ENCODE results near the gene DHODH.

DHODH gene

DNA sequence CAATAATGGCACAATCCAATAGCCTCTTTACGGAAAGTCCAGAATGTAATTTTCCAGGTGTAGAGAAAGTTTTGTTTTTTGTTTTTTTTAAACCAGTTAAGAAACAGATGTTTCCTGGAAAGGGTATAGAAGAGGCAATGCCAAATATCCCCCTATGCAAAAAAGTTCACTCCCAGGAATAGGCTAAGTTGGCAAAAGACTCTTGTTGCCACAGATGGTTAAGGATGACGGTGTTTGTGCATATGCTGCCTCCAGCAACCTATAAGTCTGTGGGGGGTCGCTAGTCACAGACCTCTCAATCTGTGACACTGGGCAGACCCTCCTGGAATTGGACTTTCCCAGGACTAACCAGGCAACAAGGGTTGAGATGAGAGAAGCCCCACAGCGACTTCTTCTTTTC is 24.9 kb downstream of the DHODH start:
- TF ChIP-seq SIN3A (IDR thresholded peaks at IDR 0.05; ENCODE audit: borderline replicate concordance, insufficient read depth, low read length), result no peak
- TF ChIP-seq POLR2AphosphoS5 (IDR thresholded peaks at IDR 0.05; ENCODE audit: low read depth, low read length), result no peak
- no peak for TF ChIP-seq REST (IDR thresholded peaks at IDR 0.05; ENCODE audit: insufficient read depth in 1 of 2, low read depth in 2 of 2, low read length in 2 of 2)
- TF ChIP-seq TAF1 (IDR thresholded peaks at IDR 0.05; ENCODE audit: borderline replicate concordance, insufficient read depth, low read length), result no peak
- TF ChIP-seq FOXP2 (optimal IDR thresholded peaks at IDR 0.05; ENCODE audit: borderline replicate concordance, extremely low read depth, extremely low read length, insufficient read depth), result no peak

DNA sequence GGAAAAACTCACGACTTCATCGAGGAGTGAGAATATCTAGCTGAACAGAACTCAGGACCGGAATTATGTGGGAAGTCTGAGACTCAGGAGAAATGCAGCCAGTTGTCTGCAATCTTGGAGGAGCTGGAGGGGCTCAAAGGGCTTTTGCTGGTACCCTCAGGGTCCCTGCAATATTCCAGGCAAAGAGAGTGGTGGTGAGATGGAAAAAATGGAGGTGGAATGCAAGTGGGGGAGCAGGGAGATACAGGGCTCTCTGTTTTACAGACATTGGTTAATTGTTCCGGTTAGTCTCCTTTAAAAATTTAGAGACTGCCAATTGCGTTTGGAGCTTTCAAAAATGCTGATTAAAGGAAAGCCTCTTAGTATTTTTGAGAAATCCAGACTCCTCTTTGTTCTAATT is 27.6 kb downstream of the DHODH start:
- TF ChIP-seq FOXP2 (optimal IDR thresholded peaks at IDR 0.05; ENCODE audit: borderline replicate concordance, extremely low read depth, extremely low read length, insufficient read depth) (no peak), TAF1 (IDR thresholded peaks at IDR 0.05; ENCODE audit: borderline replicate concordance, insufficient read depth, low read length) (no peak), SIN3A (IDR thresholded peaks at IDR 0.05; ENCODE audit: borderline replicate concordance, insufficient read depth, low read length) (no peak), POLR2AphosphoS5 (IDR thresholded peaks at IDR 0.05; ENCODE audit: low read depth, low read length) (no peak), REST (IDR thresholded peaks at IDR 0.05; ENCODE audit: insufficient read depth in 1 of 2, low read depth in 2 of 2, low read length in 2 of 2) (no peak)

DNA sequence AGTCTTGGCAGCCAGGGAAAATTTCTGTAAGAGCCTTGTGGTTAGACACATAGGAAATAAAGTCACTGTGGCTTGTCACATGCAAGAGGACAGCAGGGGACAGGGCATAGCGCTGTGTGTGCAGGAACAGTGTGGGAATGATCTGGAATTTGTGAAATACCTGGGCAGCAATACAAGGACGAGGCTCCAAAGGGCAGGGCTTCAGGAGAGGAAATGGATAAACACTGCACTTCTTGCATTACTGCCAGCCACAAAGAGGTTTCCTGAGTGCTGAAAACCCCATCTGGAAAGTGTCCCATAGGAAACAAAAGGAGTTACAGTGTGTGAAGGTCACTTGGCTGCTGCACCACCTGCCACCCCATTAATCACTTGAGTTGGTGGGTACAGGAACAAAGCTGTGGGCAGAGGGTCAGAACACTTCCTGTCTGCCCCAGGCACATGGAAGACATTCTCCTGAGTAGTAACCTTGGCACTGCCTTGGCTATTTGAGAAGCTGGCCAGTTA is 33.7 kb downstream of the DHODH start:
- TF ChIP-seq FOXP2 (optimal IDR thresholded peaks at IDR 0.05; ENCODE audit: borderline replicate concordance, extremely low read depth, extremely low read length, insufficient read depth), result no peak
- no peak for TF ChIP-seq SIN3A (IDR thresholded peaks at IDR 0.05; ENCODE audit: borderline replicate concordance, insufficient read depth, low read length)
- TF ChIP-seq REST (IDR thresholded peaks at IDR 0.05; ENCODE audit: insufficient read depth in 1 of 2, low read depth in 2 of 2, low read length in 2 of 2), result no peak
- TF ChIP-seq TAF1 (IDR thresholded peaks at IDR 0.05; ENCODE audit: borderline replicate concordance, insufficient read depth, low read length), result no peak
- no peak for TF ChIP-seq POLR2AphosphoS5 (IDR thresholded peaks at IDR 0.05; ENCODE audit: low read depth, low read length)

GRCh38 chr16:72043058-72043457 is 34.5 kb downstream of the DHODH start:
- TF ChIP-seq SIN3A (IDR thresholded peaks at IDR 0.05; ENCODE audit: borderline replicate concordance, insufficient read depth, low read length), result no peak
- no peak for TF ChIP-seq TAF1 (IDR thresholded peaks at IDR 0.05; ENCODE audit: borderline replicate concordance, insufficient read depth, low read length)
- no peak for TF ChIP-seq FOXP2 (optimal IDR thresholded peaks at IDR 0.05; ENCODE audit: borderline replicate concordance, extremely low read depth, extremely low read length, insufficient read depth)
- no peak for TF ChIP-seq REST (IDR thresholded peaks at IDR 0.05; ENCODE audit: insufficient read depth in 1 of 2, low read depth in 2 of 2, low read length in 2 of 2)
- no peak for TF ChIP-seq POLR2AphosphoS5 (IDR thresholded peaks at IDR 0.05; ENCODE audit: low read depth, low read length)

DNA sequence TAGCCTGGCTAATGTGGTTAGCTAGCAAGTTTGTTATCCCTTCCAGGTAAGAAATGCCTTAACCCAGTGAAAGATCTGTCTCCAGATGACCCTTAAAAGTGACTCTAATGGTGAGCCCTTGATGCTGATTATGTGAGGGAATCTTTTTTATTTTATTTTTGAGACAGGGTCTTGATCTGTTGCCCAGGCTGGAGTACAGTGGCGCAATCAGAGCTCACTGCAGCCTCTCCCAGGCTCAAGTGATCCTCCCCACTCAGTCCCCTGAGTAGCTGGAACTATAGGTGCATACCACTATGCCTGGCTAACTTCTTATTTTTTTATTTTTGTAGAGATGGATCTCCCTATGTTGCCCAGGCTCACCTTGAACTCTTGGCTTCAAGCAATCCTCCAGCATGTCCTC is 35.0 kb downstream of the DHODH start:
- TF ChIP-seq SIN3A (IDR thresholded peaks at IDR 0.05; ENCODE audit: borderline replicate concordance, insufficient read depth, low read length) (no peak), REST (IDR thresholded peaks at IDR 0.05; ENCODE audit: insufficient read depth in 1 of 2, low read depth in 2 of 2, low read length in 2 of 2) (no peak), TAF1 (IDR thresholded peaks at IDR 0.05; ENCODE audit: borderline replicate concordance, insufficient read depth, low read length) (no peak), FOXP2 (optimal IDR thresholded peaks at IDR 0.05; ENCODE audit: borderline replicate concordance, extremely low read depth, extremely low read length, insufficient read depth) (no peak)
